ENCODE measurements around the gene ALKBH6.

- TF ChIP-seq CTCF (IDR thresholded peaks at IDR 0.05): peak; percentile 42 to 51
- TF ChIP-seq POLR2A (IDR thresholded peaks at IDR 0.05): no peak
- peak; percentile 36 to 96 (median 74) for TF ChIP-seq POLR2AphosphoS5 (IDR thresholded peaks at IDR 0.05)
- no peak for TF ChIP-seq EP300 (IDR thresholded peaks at IDR 0.05)
Measured at GRCh38 chr19:36054119-36054732, 40.2 kb upstream of the ALKBH6 start, which contains the start of gene THAP8.
